GM18868 (cell line): Measurements from ENCODE around the gene SLC7A6.
A peak's percentile ranks its signal among the peaks of the same experiment; 100 is the strongest.

Experiments
- ATAC-seq: cut with Tn5 transposase; IDR thresholded peaks from one replicate; pipeline ENCODE4 v1.9.1; 2021; ENCODE audit warnings: mild to moderate bottlenecking, moderate library complexity; ENCODE audit not compliant: unreplicated experiment

Gene SLC7A6

GRCh38 chr16:68234188-68235107 lies 29.9 kb upstream of the SLC7A6 start:
- no peak for ATAC-seq

DNA sequence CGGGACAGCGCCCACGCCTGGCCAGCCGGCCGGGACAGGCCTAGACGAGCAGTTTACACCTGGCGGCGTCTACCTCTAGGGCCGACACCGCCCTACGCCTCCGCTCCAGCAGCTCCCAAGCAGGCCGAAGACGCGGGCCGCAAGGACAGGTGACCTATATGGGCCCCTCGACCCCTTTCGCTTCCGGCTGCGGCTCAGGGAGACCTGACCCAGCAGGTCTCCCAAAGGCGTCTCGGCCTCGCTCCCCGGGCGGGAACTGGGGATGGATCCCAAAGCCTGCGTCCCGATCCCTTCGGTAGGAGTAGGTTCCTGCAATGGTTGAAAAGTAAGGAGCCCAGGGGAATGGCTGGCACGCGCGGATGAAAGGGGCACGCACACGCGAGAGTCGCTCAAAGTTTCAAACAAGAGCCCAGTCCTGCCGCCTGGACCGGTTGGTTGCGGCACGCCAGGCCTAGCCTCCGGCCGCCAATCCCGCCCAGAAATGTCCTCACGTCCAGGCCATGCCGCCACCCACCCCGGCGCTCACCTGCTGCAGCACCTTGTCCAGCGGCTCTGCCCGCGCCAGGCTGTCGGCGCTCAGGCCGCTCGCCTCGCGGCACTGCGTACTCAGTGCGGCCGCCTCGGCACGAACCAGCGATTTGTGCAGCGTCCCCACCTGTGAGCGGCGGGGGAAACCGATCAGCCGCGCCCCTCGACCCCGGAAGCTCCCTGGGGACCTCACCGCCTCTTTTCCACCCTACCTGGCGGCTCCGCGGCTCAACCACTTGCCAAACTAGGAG lies 29.0 kb upstream of the SLC7A6 start:
- ATAC-seq, result no peak

DNA sequence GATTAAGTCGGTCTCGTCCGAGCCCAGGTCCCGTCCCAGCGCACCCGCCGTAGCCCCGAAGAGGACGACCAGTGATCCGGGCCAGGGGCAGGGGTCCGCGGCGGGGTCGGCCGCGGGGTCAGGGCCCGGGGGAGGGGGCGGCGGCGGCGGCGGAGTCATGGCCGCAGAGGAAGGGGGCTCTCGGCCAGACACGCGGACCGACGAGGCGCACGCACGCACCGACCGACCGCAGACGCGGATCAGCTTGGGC lies 28.5 kb upstream of the SLC7A6 start, which contains the start of gene ESRP2:
TSS of gene ESRP2 (minus strand) at position 241 of the 250 bp plus-strand sequence. CDS start at position 159, 82 bp downstream.
- ATAC-seq, result no peak

GRCh38 chr16:68236137-68236825 lies 28.0 kb upstream of the SLC7A6 start:
- ATAC-seq, result no peak

DNA sequence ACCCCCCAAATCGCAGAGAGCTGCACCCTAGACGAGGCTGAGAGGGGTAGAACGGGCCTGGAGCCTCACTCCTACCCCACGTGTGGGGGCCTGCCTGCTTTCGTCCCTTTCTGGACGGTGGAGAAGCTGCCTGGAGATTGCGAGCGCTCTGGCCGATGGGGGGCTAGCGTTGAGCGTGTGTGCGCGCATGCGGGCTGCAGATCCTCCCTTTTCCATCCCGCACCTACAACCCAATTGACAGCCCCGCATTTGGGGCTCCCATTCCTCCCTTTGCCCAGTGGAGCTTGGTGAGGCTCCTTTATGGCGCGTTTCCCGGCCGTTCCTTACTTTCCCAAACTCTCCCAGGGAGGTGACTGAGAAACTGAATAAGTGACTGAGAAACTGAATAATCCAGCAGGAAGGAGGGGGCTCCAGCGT lies 27.5 kb upstream of the SLC7A6 start:
- ATAC-seq, result no peak

DNA sequence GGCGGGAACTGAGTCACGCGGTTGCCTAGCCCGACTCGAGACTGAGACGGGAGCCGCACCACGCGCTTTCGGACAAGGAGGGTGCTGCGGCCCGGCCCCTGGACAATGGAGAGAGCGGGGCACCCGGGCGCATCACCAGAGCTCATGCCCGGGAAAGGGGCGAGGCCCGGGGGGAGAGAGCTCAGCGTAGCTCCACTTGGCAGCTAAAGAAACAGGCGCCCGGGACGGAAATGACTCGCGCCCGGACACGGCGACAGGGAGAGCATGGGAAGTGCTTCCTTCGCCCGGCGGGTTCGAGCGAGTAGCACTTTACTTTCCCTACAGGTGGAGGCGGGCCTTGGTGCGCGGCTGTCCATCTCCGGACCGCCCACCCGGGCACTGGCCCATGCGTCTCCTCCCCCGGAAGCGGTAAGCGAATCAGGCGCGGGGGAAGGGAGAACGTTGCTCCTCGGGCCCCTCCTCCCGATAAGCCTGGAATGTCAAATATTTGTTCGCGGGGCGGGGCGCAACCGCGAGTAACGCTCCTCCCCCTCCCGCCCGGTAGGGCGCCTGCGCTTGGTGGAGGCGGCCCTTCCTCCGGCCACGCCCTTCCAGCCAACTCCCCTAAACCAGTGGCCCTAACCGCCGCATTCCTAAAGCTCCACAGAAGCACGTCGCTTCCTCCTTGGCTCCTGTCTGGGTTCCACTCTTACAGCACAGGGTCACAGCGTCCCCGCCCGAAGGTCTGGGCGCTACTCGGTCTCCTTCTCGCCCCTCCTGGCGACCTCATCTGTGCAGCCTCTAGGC lies 26.9 kb upstream of the SLC7A6 start:
- ATAC-seq, result peak; percentile 75

DNA sequence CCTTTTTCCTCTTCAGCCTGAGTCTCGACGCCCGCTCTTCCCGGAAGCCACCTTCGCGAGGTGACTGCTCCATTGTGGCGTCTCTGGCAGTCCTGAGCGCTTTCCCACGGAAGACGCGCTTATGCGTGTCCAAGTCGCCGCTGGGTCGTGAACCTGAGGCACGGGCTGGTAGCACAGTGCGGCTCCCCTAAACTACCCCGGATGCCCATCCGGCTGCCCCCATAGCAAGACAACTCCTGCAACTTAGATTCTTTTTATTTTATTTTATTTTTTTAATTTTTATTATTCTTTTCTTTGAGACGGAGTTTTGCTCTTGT lies 26.3 kb upstream of the SLC7A6 start:
- ATAC-seq, result no peak

GRCh38 chr16:68242085-68242484 lies 22.2 kb upstream of the SLC7A6 start:
- ATAC-seq, result no peak

DNA sequence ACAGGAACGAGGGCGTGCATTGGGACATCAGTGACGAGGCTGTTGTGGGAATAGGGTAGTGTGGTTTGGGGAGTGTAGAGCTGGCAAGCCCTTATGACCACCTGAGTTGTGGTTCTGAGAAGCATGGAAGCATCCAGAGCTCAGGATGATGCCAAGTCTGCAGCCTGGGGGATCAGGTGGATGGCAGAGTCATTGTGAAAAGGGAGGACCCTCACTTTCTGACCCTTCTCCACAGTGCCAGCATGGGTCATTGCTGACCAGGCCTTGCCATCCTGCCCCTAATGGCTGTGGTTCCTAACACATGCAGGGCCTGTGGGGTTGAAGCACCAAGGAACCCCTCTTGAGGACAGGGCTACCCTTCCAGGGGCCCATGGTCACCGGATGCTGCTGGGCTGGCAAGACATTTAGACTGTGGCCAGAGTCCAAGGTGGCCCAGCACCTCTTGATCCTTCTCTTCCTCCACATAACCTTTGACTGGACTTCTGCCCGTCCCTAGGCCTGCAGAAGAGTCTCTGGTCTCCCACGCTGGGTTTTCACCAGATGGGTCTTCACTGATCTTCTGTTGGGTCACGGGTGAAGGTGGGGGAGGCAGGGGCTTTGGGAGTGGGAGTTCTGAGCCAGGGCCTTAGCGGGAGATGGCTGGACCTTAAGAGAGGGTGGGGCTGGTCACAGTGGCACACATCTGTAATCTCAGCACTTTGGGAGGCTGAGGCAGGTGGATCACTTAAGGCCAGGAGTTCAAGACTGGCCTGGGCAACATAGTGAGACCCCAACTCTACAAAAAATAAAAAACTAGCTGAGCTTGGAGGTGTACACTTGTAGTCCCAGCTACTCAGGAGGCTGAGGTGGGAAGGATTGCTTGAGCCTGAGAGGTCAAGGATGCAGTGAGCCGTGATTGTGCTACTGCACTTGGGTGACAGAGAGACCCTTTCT lies 21.1 kb upstream of the SLC7A6 start:
- no peak for ATAC-seq

DNA sequence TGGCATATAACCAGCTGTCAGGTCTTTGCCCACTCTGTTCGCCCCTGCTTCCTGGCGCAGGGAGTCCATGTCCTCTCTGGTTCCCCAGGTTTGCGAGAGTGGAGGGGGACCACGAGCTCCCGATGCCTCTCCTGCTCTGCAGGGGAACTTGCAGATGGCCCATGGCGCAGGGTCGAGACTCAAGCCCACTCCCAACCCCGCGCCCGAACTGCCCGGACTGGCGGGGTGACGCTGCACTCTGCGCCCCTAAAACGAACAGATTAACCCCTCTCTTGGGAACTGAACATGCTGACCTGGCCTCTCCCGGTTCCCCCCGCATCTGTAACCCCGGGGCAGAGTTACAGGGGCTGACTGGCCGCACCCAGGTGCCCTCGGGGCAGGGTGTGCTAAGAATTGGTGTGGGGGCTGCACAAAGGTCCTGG lies 19.8 kb upstream of the SLC7A6 start:
- no peak for ATAC-seq

GRCh38 chr16:68244903-68245853 lies 19.1 kb upstream of the SLC7A6 start, which contains the start of gene PLA2G15:
Gene PLA2G15 (plus strand): TSS chr16:68245373. CDS start chr16:68245427, 54 bp downstream.
- ATAC-seq, result peak; percentile 85

GRCh38 chr16:68246121-68246520 lies 18.2 kb upstream of the SLC7A6 start:
- ATAC-seq, result no peak

DNA sequence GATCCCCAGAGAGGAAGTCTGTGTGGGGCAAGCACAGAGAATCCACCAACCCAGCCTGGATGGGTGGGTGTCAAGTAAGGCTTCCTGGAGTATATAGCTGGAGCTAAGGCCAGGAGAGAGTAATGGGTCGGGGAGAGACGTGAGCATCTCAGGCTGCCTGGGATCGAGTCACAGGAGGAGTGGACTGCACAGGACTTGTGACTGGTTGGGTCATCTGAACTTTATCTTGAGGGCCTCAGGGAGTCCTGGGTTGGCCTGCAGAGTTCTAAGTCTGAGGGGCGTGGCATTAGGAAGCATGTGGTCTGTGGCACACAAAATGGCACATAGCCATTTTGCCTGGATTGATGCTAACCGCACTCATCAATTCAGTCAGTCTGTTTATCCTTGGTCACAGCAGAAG lies 17.7 kb upstream of the SLC7A6 start:
- no peak for ATAC-seq

GRCh38 chr16:68247400-68247799 lies 16.9 kb upstream of the SLC7A6 start:
- no peak for ATAC-seq

DNA sequence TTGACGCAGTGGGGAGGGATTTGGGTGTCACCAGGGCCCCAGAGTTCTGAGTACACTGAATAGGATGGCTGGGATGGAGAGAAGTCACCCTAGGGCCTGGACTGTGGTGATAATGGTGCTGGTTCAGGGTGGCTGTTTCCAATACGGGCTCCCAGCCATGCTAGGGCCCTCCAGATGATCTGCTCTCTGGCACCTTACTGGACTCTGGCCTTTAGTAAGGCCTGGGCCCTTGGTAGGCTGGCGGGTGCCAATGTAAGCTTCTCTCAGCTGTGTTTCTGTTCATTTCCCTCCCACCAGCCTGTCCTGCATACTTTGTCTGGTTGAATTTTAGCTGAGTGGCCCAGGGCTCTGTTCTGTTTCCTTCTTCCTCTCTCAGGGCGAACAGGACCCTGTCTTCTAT lies 16.4 kb upstream of the SLC7A6 start:
- ATAC-seq, result no peak

DNA sequence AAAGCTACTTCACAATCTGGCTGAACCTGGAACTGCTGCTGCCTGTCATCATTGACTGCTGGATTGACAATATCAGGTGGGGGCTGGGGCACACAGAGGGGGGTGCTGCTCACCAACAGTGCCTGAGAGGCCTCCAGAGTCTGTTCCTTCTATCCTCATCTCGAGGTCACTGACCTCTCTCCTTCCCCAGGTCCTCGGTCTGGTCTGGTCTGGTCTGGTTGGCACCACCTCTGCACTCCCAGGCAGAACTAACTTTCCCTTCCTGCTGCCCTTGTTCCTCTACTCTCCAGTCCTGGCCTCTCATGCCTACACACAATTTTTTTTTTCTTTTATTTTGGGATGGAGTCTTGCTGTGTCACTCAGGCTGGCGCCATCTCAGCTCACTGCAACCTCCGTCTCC lies 15.0 kb upstream of the SLC7A6 start:
- no peak for ATAC-seq

GRCh38 chr16:68250951-68251350 lies 13.4 kb upstream of the SLC7A6 start:
- ATAC-seq, result no peak

DNA sequence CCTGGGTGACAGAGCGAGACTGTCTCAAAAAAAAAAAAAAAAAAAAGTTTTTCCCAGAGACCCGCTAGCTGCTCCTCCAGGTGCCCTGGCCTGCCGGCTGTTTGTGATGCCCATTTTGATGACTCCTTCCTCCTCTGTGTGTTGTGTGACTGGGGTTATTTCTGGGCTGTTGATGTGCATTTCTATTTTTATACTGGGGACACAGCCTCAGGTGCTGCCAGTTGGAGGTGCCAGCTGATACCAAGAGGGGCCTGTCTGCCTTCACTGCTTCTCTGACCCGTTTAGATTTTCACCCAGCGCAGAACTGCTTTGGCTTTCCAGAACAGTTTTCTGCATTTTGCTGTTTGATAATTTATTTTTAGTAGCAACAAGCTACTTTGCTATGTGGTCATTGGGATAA lies 12.5 kb upstream of the SLC7A6 start:
- ATAC-seq, result no peak

DNA sequence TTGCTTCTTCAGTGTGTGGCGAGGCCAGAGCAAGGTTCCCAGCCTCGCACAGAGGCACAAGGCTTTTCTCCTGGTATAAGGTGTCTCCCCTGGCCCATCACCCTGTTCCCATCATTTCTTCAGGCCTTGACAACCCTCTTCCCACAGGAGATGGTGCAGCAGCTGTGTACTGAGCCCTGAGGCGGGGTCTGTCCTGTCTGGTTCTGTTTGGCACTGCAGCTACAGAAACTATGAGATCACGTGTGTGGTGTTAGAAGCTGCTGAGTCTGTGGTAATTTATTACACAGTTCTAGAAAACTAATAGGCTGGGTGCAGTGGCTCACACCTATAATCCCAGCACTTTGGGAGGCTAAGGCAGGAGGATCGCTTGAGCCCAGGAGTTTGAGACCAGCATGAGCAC lies 11.9 kb upstream of the SLC7A6 start:
- ATAC-seq, result no peak
